CD4-positive, CD25-positive, alpha-beta regulatory T cell (primary cell): ENCODE results near the gene SH3GL2. TPM values are rescaled to one million over a fixed set of nuclear protein-coding genes. Genes with fewer than 3 reads are reported as not detected.
A peak's percentile ranks its signal among the peaks of the same experiment; 100 is the strongest.

Source experiments
- ATAC-seq, 2 donors: fragments of 150-1000 bp; cut with Tn5 transposase; one replicate each; pipeline ENCODE4 v1.10.0; 2021; ENCODE audit warnings: low read depth in 2 of 2, moderate number of reproducible peaks in 2 of 2, moderate library complexity in 1 of 2
- DNase-seq, 3 donors: peaks; one replicate each; pipeline versions ENCODE4 v3.0.0 to v3.0.0-alpha.2; 2012 to 2022; ENCODE audit warnings: mixed read lengths in 1 of 3
- H3K27ac ChIP-seq: one replicate; pipeline ENCODE4 v1.7.0; 2013; ENCODE audit warnings: mild to moderate bottlenecking, low read length; ENCODE audit not compliant: insufficient read depth, poor library complexity, severe bottlenecking
- H3K27me3 ChIP-seq: one replicate; pipeline ENCODE4 v1.7.0; 2013; ENCODE audit warnings: low read length; ENCODE audit not compliant: control insufficient read depth, insufficient read depth
- H3K36me3 ChIP-seq: one replicate; pipeline ENCODE4 v1.7.0; 2013; ENCODE audit warnings: mild to moderate bottlenecking, low read length, moderate library complexity; ENCODE audit not compliant: control insufficient read depth, insufficient read depth
- H3K4me1 ChIP-seq: 2 replicates; pipeline ENCODE4 v1.7.0; 2013; ENCODE audit warnings: mild to moderate bottlenecking, low read length; ENCODE audit not compliant: insufficient read depth, control insufficient read depth, poor library complexity, severe bottlenecking
- H3K4me3 ChIP-seq: one replicate; pipeline ENCODE4 v1.7.0; 2013; ENCODE audit warnings: low read depth, mild to moderate bottlenecking, low read length, moderate library complexity
- H3K9me3 ChIP-seq, 2 experiments: 1 replicate in 1 of 2; 2 replicates in 1 of 2; pipeline ENCODE4 v1.7.0; 2013; ENCODE audit warnings: low read length in 2 of 2, mild to moderate bottlenecking in 1 of 2, moderate library complexity in 1 of 2; ENCODE audit not compliant: control insufficient read depth in 2 of 2
- H3K27ac Mint-ChIP-seq, 3 donors: one replicate each; pipeline ENCODE4 v1.8.0; 2020 to 2022; ENCODE audit warnings: mild to moderate bottlenecking in 3 of 3, mixed read lengths in 3 of 3, moderate library complexity in 2 of 3
- H3K27me3 Mint-ChIP-seq: one replicate; pipeline ENCODE4 v1.8.0; 2022; ENCODE audit warnings: mild to moderate bottlenecking, mixed read lengths
- H3K36me3 Mint-ChIP-seq: one replicate; pipeline ENCODE4 v1.8.0; 2020; ENCODE audit warnings: mixed read lengths
- H3K4me1 Mint-ChIP-seq, 4 donors: one replicate each; pipeline ENCODE4 v1.8.0; 2020 to 2022; ENCODE audit warnings: mixed read lengths in 4 of 4, mild to moderate bottlenecking in 1 of 4
- H3K4me3 Mint-ChIP-seq, 4 donors: one replicate each; pipeline ENCODE4 v1.8.0; 2020 to 2022; ENCODE audit warnings: mild to moderate bottlenecking in 4 of 4, mixed read lengths in 4 of 4, moderate library complexity in 3 of 4
- H3K9me3 Mint-ChIP-seq, 7 donors: one replicate each; pipeline ENCODE4 v1.8.0; 2020 to 2022; ENCODE audit warnings: mixed read lengths in 7 of 7, mild to moderate bottlenecking in 3 of 7, moderate library complexity in 2 of 7
- polyA plus RNA-seq, 4 donors: library from polyadenylated mRNA; unstranded; fragments of 300-500 nt; fragmentation: Illumina TruSeq; gene quantifications; one replicate each; pipeline ENCODE4 v1.2.3, GENCODE V29; 2021
- total RNA-seq: library from RNA; stranded (reverse); gene quantifications from one replicate; pipeline ENCODE4 v1.2.3, GENCODE V29; 2022

The SH3GL2 gene
- total and polyA plus RNA-seq, 5 donors from 2014 or later, result not detected

DNA sequence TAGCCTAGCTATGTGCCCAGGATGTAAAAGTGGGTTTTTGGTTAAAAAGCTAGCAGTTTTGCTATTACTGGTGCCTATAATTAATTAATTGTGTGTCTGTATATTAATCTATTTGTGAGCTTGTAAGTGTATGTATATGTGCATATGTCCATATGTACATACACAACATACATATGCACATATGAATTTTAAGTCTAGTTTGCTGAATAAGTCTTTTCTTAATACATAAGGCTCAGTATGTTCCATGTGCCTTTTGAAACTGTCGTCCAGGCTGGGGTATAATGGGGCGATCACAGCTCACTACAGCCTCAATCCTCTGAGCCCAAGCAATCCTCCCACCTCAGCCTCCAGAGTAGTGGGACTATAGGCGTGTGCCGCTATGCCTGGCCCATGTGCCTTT, 10.1 kb downstream of the SH3GL2 start:
- H3K9me3 ChIP-seq, result no peaks in the 10 kb centered on the region
- Mint-ChIP-seq H3K36me3 (no peaks in the 10 kb centered on the region), H3K9me3 (peaks cover 0 to 2% (median 1%) of the 10 kb centered on the region in 7 donors), H3K27ac (no peak overlapping the region), H3K27me3 (peaks cover under 1% of the 10 kb centered on the region), H3K4me1 (no peaks in the 10 kb centered on the region), H3K4me3 (no peak overlapping the region)
- H3K4me1 ChIP-seq, result no peaks in the 10 kb centered on the region
- no peaks in the 10 kb centered on the region for H3K27me3 ChIP-seq
- ATAC-seq (no peak), DNase-seq (no peak)
- H3K36me3 ChIP-seq, result no peaks in the 10 kb centered on the region
- no peak overlapping the region for H3K27ac ChIP-seq
- no peak overlapping the region for H3K4me3 ChIP-seq

GRCh38 chr9:17589771-17590170, 10.9 kb downstream of the SH3GL2 start:
- Mint-ChIP-seq H3K27ac (no peak overlapping the region), H3K27me3 (no peaks in the 10 kb centered on the region), H3K36me3 (no peaks in the 10 kb centered on the region), H3K4me1 (no peaks in the 10 kb centered on the region), H3K9me3 (peaks cover 0 to 5% (median 1%) of the 10 kb centered on the region in 7 donors), H3K4me3 (no peak overlapping the region)
- H3K36me3 ChIP-seq, result no peaks in the 10 kb centered on the region
- no peak for DNase-seq
- H3K27ac ChIP-seq, result no peak overlapping the region
- no peaks in the 10 kb centered on the region for H3K4me1 ChIP-seq
- ATAC-seq, result no peak
- H3K4me3 ChIP-seq, result no peak overlapping the region
- H3K27me3 ChIP-seq, result no peaks in the 10 kb centered on the region
- H3K9me3 ChIP-seq, result no peaks in the 10 kb centered on the region

DNA sequence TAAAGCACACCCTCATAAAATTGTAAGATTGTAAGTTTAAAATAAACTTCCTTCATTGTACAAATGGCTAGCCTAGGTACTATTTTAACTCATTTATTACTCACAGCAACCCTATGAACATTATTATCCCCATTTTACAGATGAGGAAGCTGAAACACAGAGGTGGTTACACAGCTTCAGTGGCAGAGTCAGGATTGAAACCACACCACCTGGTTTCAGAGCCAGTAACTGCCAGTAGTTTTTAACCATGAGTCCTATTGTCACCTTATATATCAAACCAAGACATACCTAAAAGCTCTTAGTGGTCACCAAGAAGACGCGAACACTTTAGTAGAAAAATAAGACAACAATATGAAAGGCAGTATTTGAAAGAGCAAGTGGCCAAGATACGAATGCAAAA, 16.1 kb downstream of the SH3GL2 start:
- DNase-seq (no peak), ATAC-seq (no peak)
- H3K27ac Mint-ChIP-seq, result no peak overlapping the region
- H3K36me3 Mint-ChIP-seq, result no peaks in the 10 kb centered on the region
- no peaks in the 10 kb centered on the region for H3K4me1 Mint-ChIP-seq
- H3K27me3 Mint-ChIP-seq, result no peaks in the 10 kb centered on the region
- Histone ChIP-seq H3K4me1 (no peaks in the 10 kb centered on the region), H3K27ac (no peak overlapping the region), H3K4me3 (no peak overlapping the region), H3K36me3 (no peaks in the 10 kb centered on the region), H3K27me3 (no peaks in the 10 kb centered on the region), H3K9me3 (no peaks in the 10 kb centered on the region)
- no peak overlapping the region for H3K4me3 Mint-ChIP-seq
- peaks cover 0 to 6% (median 0%) of the 10 kb centered on the region in 7 donors for H3K9me3 Mint-ChIP-seq

DNA sequence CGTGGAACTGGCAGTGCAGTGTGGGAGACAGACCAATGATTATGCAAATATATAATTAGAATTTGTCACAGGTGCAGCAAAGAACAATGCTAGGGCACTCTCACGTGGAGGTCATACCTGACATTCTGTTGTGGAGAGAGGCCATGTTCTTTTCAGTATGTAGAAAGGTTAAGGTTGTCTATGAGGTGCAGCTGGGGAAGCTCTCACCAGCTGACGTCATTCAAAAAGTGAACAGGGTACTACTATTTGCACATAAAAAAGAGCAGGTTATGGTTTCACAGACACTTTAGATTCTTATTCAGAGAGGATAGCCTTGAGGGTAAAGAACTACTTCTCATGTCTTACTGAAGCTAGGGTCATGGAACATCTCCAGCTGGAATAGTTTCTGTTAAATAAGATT, 19.1 kb downstream of the SH3GL2 start:
- H3K4me1 ChIP-seq, result no peaks in the 10 kb centered on the region
- no peaks in the 10 kb centered on the region for H3K36me3 ChIP-seq
- no peak overlapping the region for H3K27ac Mint-ChIP-seq
- no peaks in the 10 kb centered on the region for H3K9me3 ChIP-seq
- H3K27me3 ChIP-seq, result no peaks in the 10 kb centered on the region
- peak overlapping the region in 1 of 4 donors; percentile 69 for H3K4me3 Mint-ChIP-seq
- no peaks in the 10 kb centered on the region for H3K36me3 Mint-ChIP-seq
- ATAC-seq (no peak), DNase-seq (no peak)
- peaks cover 0 to 7% (median 1%) of the 10 kb centered on the region in 7 donors for H3K9me3 Mint-ChIP-seq
- H3K4me1 Mint-ChIP-seq, result no peaks in the 10 kb centered on the region
- no peak overlapping the region for H3K27ac ChIP-seq
- no peak overlapping the region for H3K4me3 ChIP-seq
- no peaks in the 10 kb centered on the region for H3K27me3 Mint-ChIP-seq

GRCh38 chr9:17600962-17601593, 22.2 kb downstream of the SH3GL2 start:
- H3K9me3 ChIP-seq, result no peaks in the 10 kb centered on the region
- Mint-ChIP-seq H3K4me1 (no peaks in the 10 kb centered on the region), H3K27ac (no peak overlapping the region), H3K36me3 (no peaks in the 10 kb centered on the region), H3K4me3 (no peak overlapping the region), H3K27me3 (no peaks in the 10 kb centered on the region), H3K9me3 (peaks cover 0 to 7% (median 2%) of the 10 kb centered on the region in 7 donors)
- H3K4me3 ChIP-seq, result no peak overlapping the region
- ATAC-seq (no peak), DNase-seq (no peak)
- H3K27ac ChIP-seq, result no peak overlapping the region
- H3K36me3 ChIP-seq, result no peaks in the 10 kb centered on the region
- no peaks in the 10 kb centered on the region for H3K27me3 ChIP-seq
- H3K4me1 ChIP-seq, result no peaks in the 10 kb centered on the region

DNA sequence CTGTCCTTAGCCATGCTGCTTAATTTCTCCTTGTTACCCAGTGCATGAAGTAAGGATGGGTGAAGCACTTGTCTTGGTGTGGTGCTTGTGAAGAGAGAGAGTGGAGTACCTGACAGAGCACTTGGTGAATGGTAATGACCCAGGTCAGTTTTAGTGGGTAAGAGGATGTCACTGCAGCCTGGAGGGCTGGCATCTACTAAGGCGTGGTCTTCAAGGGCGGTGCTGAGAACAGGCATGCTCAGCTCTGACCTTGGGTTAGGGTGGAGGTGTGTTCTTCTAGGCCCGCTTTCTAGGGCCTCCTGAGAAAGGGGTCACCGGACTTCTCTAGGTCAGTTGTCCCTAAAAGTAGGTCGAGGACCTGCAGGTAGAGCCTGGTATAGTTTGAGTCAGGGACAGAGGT, 25.7 kb downstream of the SH3GL2 start:
- Histone ChIP-seq H3K27ac (no peak overlapping the region), H3K9me3 (no peaks in the 10 kb centered on the region), H3K4me3 (no peak overlapping the region), H3K36me3 (no peaks in the 10 kb centered on the region), H3K27me3 (no peaks in the 10 kb centered on the region), H3K4me1 (no peaks in the 10 kb centered on the region)
- Mint-ChIP-seq H3K9me3 (peaks cover 0 to 10% (median 3%) of the 10 kb centered on the region in 7 donors), H3K4me3 (no peak overlapping the region), H3K36me3 (no peaks in the 10 kb centered on the region), H3K27me3 (no peaks in the 10 kb centered on the region), H3K4me1 (no peaks in the 10 kb centered on the region), H3K27ac (no peak overlapping the region)
- DNase-seq, result no peak
- ATAC-seq, result no peak

DNA sequence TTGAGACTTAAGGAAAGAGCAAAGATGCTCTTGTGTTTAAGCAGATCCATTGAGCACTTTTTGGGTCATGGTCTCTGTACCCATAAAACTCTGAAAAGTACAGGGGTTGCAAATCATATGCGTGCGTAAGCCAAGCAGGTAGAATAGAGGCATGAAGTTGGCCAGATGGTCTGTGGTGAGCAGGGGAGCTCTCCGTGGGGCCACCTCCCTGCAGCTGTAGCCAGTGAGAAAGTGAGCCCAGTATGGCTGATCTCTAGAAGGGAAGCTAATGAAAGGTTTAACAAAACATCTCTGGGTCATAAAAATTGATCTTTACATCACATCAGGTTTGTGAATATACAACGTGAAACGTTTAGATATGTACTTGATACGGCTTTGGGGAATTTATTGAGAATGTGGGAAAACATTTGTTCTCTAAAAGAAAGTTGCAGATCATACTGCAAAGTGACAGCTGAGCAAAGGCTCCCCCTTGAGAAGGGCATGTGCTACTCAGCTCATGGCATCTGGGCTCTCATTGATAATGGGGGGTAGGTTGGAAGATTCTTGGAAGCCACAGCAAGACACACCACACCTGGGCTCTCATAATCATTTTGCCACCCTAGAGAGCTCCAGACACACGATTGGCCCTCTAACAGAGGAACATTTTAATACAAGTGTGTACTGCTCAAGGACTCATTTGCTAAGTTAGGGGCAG, 30.6 kb downstream of the SH3GL2 start:
- Mint-ChIP-seq H3K36me3 (no peaks in the 10 kb centered on the region), H3K9me3 (peaks cover 0 to 7% (median 2%) of the 10 kb centered on the region in 7 donors), H3K27me3 (no peaks in the 10 kb centered on the region), H3K4me1 (no peaks in the 10 kb centered on the region), H3K27ac (no peak overlapping the region), H3K4me3 (no peak overlapping the region)
- Histone ChIP-seq H3K4me3 (no peak overlapping the region), H3K27ac (no peak overlapping the region), H3K4me1 (no peaks in the 10 kb centered on the region), H3K27me3 (no peaks in the 10 kb centered on the region), H3K9me3 (no peaks in the 10 kb centered on the region), H3K36me3 (no peaks in the 10 kb centered on the region)
- no peak for DNase-seq
- no peak for ATAC-seq

- H3K27ac ChIP-seq, result no peak overlapping the region
- H3K4me3 ChIP-seq, result no peak overlapping the region
- Mint-ChIP-seq H3K27ac (no peak overlapping the region), H3K4me1 (no peaks in the 10 kb centered on the region), H3K9me3 (peaks cover 0 to 7% (median 0%) of the 10 kb centered on the region in 7 donors), H3K27me3 (no peaks in the 10 kb centered on the region), H3K4me3 (no peak overlapping the region), H3K36me3 (no peaks in the 10 kb centered on the region)
- H3K36me3 ChIP-seq, result no peaks in the 10 kb centered on the region
- H3K4me1 ChIP-seq, result no peaks in the 10 kb centered on the region
- no peaks in the 10 kb centered on the region for H3K27me3 ChIP-seq
- H3K9me3 ChIP-seq, result no peaks in the 10 kb centered on the region
- DNase-seq, result no peak
- no peak for ATAC-seq
Observed at GRCh38 chr9:17611342-17611741, 32.5 kb downstream of the SH3GL2 start.
